Neural progenitor cell (in vitro differentiated cells): Measurements from ENCODE around the gene ABO. TPM values are rescaled to one million over a fixed set of nuclear protein-coding genes. Genes with fewer than 3 reads are reported as not detected.
A peak's percentile ranks its signal among the peaks of the same experiment; 100 is the strongest.

Source experiments
- DNase-seq: peaks from one replicate; pipeline ENCODE4 v3.0.0-alpha.2; 2016; ENCODE audit warnings: low spot score
- H2AFZ ChIP-seq: fragments of 200-600 bp; sonication (generic); replicated peaks from 2 replicates; pipeline ENCODE4 v1.6.1; 2016; ENCODE audit warnings: antibody characterized with exemption
- H3F3A ChIP-seq: fragments of 200-600 bp; sonication (generic); 2 replicates; pipeline ENCODE4 v1.6.1; 2016; ENCODE audit warnings: antibody characterized with exemption, low read depth
- H3K27ac ChIP-seq: fragments of 200-600 bp; sonication (generic); 2 replicates; pipeline ENCODE4 v1.5.1; 2016; ENCODE audit warnings: mild to moderate bottlenecking
- H3K27me3 ChIP-seq: fragments of 200-600 bp; sonication (generic); 2 replicates; pipeline ENCODE4 v1.6.1; 2016; ENCODE audit warnings: mild to moderate bottlenecking, moderate library complexity
- H3K36me3 ChIP-seq: fragments of 200-600 bp; sonication (generic); 2 replicates; pipeline ENCODE4 v1.5.1; 2016
- H3K4me1 ChIP-seq: fragments of 200-600 bp; sonication (generic); 2 replicates; pipeline ENCODE4 v1.6.1; 2016; ENCODE audit warnings: mixed run types
- H3K4me2 ChIP-seq: fragments of 200-600 bp; sonication (generic); 2 replicates; pipeline ENCODE4 v1.6.1; 2016
- H3K4me3 ChIP-seq: fragments of 200-600 bp; sonication (generic); 2 replicates; pipeline ENCODE4 v1.5.1; 2016
- H3K79me2 ChIP-seq: fragments of 200-600 bp; sonication (generic); 2 replicates; pipeline ENCODE4 v1.6.1; 2016; ENCODE audit warnings: low read depth
- H3K9ac ChIP-seq: fragments of 200-600 bp; sonication (generic); 2 replicates; pipeline ENCODE4 v1.6.1; 2016
- H3K9me3 ChIP-seq: fragments of 200-600 bp; sonication (generic); 2 replicates; pipeline ENCODE4 v1.5.1; 2016; ENCODE audit warnings: low read depth
- H4K20me1 ChIP-seq: fragments of 200-600 bp; sonication (generic); 2 replicates; pipeline ENCODE4 v1.6.1; 2016; ENCODE audit warnings: low read depth
- H3K27ac Mint-ChIP-seq: 3 replicates; pipeline ENCODE4 v1.8.0; 2021; ENCODE audit warnings: mixed read lengths
- H3K27me3 Mint-ChIP-seq: 2 replicates; pipeline ENCODE4 v1.8.0; 2022; ENCODE audit warnings: low read depth, mild to moderate bottlenecking, inconsistent platforms, moderate library complexity, mixed read lengths; ENCODE audit not compliant: insufficient read depth
- H3K36me3 Mint-ChIP-seq: 3 replicates; pipeline ENCODE4 v1.8.0; 2021; ENCODE audit warnings: mixed read lengths
- H3K4me1 Mint-ChIP-seq: 3 replicates; pipeline ENCODE4 v1.8.0; 2021; ENCODE audit warnings: mixed read lengths
- H3K4me3 Mint-ChIP-seq: 3 replicates; pipeline ENCODE4 v1.8.0; 2021; ENCODE audit warnings: mild to moderate bottlenecking, moderate library complexity, mixed read lengths
- H3K9me3 Mint-ChIP-seq: 3 replicates; pipeline ENCODE4 v1.8.0; 2020; ENCODE audit warnings: mixed read lengths
- EZH2 ChIP-seq: fragments of 200-600 bp; sonication (generic); IDR thresholded peaks from 2 replicates; pipeline ENCODE4 v1.6.1; 2017; ENCODE audit warnings: antibody characterized with exemption, mild to moderate bottlenecking, moderate library complexity
- EZH2phosphoT487 ChIP-seq: fragments of 200-600 bp; sonication (generic); IDR thresholded peaks from 2 replicates; pipeline ENCODE4 v1.6.1; 2017; ENCODE audit warnings: antibody characterized with exemption
- total RNA-seq: library from RNA; depleted of rRNA; stranded (reverse); fragments of >200 nt; gene quantifications from 2 replicates; pipeline ENCODE4 v1.2.3, GENCODE V29; 2015; ENCODE audit warnings: low replicate concordance
- TF ChIP-seq, protein P1 (sequence below): fragments of 200-600 bp; sonication (generic); IDR thresholded peaks from 2 replicates; pipeline ENCODE4 v1.5.1; 2017; ENCODE audit warnings: antibody characterized with exemption, mild to moderate bottlenecking

ABO gene
- total RNA-seq, 1 donor from 2014 or later, result not detected

- Histone ChIP-seq H3K9ac (no peak overlapping the region), H4K20me1 (no peaks in the 10 kb centered on the region)
- no peak overlapping the region for H3K4me3 Mint-ChIP-seq
Observed at GRCh38 chr9:133282464-133283238, 7.7 kb upstream of the ABO start.

DNA sequence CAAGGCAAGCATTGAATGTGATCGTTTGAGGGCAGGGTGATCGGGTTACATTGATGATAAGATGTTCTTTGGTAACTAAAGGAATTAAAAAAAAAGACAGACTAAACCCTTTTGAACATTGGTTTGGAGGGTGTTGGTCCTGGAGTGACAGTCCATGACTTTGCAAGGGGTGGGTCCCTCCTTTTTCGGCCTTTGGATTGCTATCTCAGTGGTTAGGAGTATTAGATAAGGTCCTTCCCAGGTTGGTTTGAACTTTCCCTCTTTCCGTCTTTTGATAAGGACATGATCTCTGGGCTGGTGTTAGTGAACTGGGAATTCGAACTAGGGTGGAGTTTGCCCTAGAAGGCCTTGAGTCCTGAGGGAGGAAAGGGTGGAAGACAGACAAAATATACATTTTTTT, 5.4 kb upstream of the ABO start:
- Mint-ChIP-seq H3K9me3 (no peaks in the 10 kb centered on the region), H3K4me3 (no peak overlapping the region), H3K27me3 (peaks cover 29% of the 10 kb centered on the region), H3K4me1 (peaks cover 3% of the 10 kb centered on the region), H3K27ac (no peak overlapping the region), H3K36me3 (no peaks in the 10 kb centered on the region)
- no peaks in the 10 kb centered on the region for H3K36me3 ChIP-seq
- no peaks in the 10 kb centered on the region for H4K20me1 ChIP-seq
- no peak overlapping the region for H3K4me2 ChIP-seq
- H3K27me3 ChIP-seq, result peaks cover 32% of the 10 kb centered on the region
- no peak overlapping the region for H2AFZ ChIP-seq
- DNase-seq, result no peak
- H3K27ac ChIP-seq, result no peak overlapping the region
- H3K4me3 ChIP-seq, result no peak overlapping the region
- no peak overlapping the region for H3K9ac ChIP-seq
- no peaks in the 10 kb centered on the region for H3K9me3 ChIP-seq
- H3F3A ChIP-seq, result peaks cover 5% of the 10 kb centered on the region
- no peaks in the 10 kb centered on the region for H3K79me2 ChIP-seq
- no peaks in the 10 kb centered on the region for H3K4me1 ChIP-seq
- TF ChIP-seq, protein P1, sequence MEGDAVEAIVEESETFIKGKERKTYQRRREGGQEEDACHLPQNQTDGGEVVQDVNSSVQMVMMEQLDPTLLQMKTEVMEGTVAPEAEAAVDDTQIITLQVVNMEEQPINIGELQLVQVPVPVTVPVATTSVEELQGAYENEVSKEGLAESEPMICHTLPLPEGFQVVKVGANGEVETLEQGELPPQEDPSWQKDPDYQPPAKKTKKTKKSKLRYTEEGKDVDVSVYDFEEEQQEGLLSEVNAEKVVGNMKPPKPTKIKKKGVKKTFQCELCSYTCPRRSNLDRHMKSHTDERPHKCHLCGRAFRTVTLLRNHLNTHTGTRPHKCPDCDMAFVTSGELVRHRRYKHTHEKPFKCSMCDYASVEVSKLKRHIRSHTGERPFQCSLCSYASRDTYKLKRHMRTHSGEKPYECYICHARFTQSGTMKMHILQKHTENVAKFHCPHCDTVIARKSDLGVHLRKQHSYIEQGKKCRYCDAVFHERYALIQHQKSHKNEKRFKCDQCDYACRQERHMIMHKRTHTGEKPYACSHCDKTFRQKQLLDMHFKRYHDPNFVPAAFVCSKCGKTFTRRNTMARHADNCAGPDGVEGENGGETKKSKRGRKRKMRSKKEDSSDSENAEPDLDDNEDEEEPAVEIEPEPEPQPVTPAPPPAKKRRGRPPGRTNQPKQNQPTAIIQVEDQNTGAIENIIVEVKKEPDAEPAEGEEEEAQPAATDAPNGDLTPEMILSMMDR, result no peak
- no peak for TF ChIP-seq EZH2phosphoT487
- no peak for TF ChIP-seq EZH2

More at GRCh38 chr9:133282464-133283238, 7.7 kb upstream of the ABO start:
- Mint-ChIP-seq H3K27me3 (peaks cover 19% of the 10 kb centered on the region), H3K36me3 (no peaks in the 10 kb centered on the region), H3K9me3 (peaks cover 8% of the 10 kb centered on the region), H3K27ac (no peak overlapping the region), H3K4me1 (no peaks in the 10 kb centered on the region)
- peak; percentile 38 for DNase-seq
- H3K27me3 ChIP-seq, result peaks cover 10% of the 10 kb centered on the region
- no peaks in the 10 kb centered on the region for H3K4me1 ChIP-seq
- H3K4me3 ChIP-seq, result no peak overlapping the region
- TF ChIP-seq EZH2, result no peak
- no peak for TF ChIP-seq EZH2phosphoT487
- TF ChIP-seq, protein P1, result no peak
- peaks cover 5% of the 10 kb centered on the region for H3F3A ChIP-seq
- no peaks in the 10 kb centered on the region for H3K9me3 ChIP-seq
- no peak overlapping the region for H3K27ac ChIP-seq
- H3K36me3 ChIP-seq, result no peaks in the 10 kb centered on the region
- H2AFZ ChIP-seq, result no peak overlapping the region
- no peak overlapping the region for H3K4me2 ChIP-seq
- H3K79me2 ChIP-seq, result no peaks in the 10 kb centered on the region

GRCh38 chr9:133278161-133279114, 3.4 kb upstream of the ABO start:
- no peak overlapping the region for H3K4me3 Mint-ChIP-seq
- H3K4me1 Mint-ChIP-seq, result peaks cover 3% of the 10 kb centered on the region
- peaks cover 38% of the 10 kb centered on the region for H3K27me3 Mint-ChIP-seq
- H3K27me3 ChIP-seq, result peaks cover 52% of the 10 kb centered on the region
- H3K36me3 Mint-ChIP-seq, result no peaks in the 10 kb centered on the region
- H3K27ac Mint-ChIP-seq, result no peak overlapping the region
- no peaks in the 10 kb centered on the region for H4K20me1 ChIP-seq
- H3F3A ChIP-seq, result peaks cover 5% of the 10 kb centered on the region
- no peak overlapping the region for H2AFZ ChIP-seq
- no peak overlapping the region for H3K4me3 ChIP-seq
- H3K4me1 ChIP-seq, result no peaks in the 10 kb centered on the region
- H3K4me2 ChIP-seq, result no peak overlapping the region
- H3K9ac ChIP-seq, result no peak overlapping the region
- H3K9me3 Mint-ChIP-seq, result peaks cover 5% of the 10 kb centered on the region
- H3K9me3 ChIP-seq, result no peaks in the 10 kb centered on the region
- no peak overlapping the region for H3K27ac ChIP-seq
- DNase-seq, result no peak
- TF ChIP-seq EZH2phosphoT487 (no peak), EZH2 (no peak)
- TF ChIP-seq, protein P1, result no peak
- no peaks in the 10 kb centered on the region for H3K79me2 ChIP-seq
- H3K36me3 ChIP-seq, result no peaks in the 10 kb centered on the region
